Ectodermal cell (in vitro differentiated cells): Measurements from ENCODE around the gene TSPAN4.

ENCODE experiments used
- H3K27ac ChIP-seq: 2 replicates; pipeline ENCODE4 v1.7.0; 2013; ENCODE audit warnings: mild to moderate bottlenecking, low read depth, low read length; ENCODE audit not compliant: insufficient read depth, poor library complexity, severe bottlenecking
- H3K27me3 ChIP-seq: 2 replicates; pipeline ENCODE4 v1.7.0; 2013; ENCODE audit warnings: mild to moderate bottlenecking, low read length; ENCODE audit not compliant: insufficient read depth, control insufficient read depth, poor library complexity, severe bottlenecking
- H3K36me3 ChIP-seq: one replicate; pipeline ENCODE4 v1.7.0; 2013; ENCODE audit warnings: low read length; ENCODE audit not compliant: control insufficient read depth, insufficient read depth
- H3K4me1 ChIP-seq: one replicate; pipeline ENCODE4 v1.7.0; 2013; ENCODE audit warnings: low read length; ENCODE audit not compliant: control insufficient read depth, insufficient read depth
- H3K4me3 ChIP-seq: 2 replicates; pipeline ENCODE4 v1.7.0; 2013; ENCODE audit warnings: low read depth, low read length, control low read depth; ENCODE audit not compliant: insufficient read depth
- H3K9me3 ChIP-seq: 2 replicates; pipeline ENCODE4 v1.7.0; 2013; ENCODE audit warnings: mild to moderate bottlenecking, low read length, moderate library complexity; ENCODE audit not compliant: control insufficient read depth
- WGBS, 2 experiments: methylation state at CpG; one replicate each; pipeline ENCODE4 v1.1.7; 2013; ENCODE audit warnings: missing lambda C conversion rate in 2 of 2; 5-methylcytosine and 5-hydroxymethylcytosine counted together

Gene TSPAN4

DNA sequence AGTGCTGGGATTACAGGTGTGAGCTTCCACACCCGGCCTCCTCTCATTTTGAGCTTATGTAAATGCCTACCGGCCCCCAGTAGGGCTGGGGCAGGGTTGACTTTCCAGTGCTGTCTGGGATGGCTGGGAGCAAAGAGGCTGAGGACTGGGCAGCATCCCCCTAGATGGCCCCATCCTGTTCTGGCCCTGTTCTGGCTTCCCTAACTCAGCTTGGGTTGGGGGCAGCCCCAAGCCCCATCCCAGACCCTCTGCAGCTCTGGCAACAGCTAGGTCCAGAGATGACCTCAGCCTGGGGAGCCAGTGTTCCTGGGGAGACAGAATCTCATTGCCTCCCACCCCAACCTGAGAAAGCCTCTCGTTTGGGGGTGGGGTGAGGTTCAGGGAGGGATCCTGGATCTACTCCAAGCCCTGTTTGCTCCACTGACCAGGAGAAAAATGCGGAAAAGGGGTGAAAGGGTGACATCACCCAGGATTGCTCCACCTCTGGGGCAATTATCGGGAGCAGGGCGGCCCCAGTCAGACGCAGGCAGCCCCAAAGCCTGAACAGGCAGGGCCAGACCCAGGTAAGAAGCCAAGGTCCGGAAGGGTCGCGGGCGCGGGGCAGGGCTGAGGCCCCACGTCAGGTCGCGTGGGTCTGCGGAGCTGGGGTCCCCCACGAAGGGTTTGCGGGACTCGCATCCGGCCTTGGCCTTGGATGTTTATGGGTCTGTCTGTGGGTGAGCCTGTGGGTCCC lies 24.1 kb upstream of the TSPAN4 start, which contains the start of gene PNPLA2:
Gene PNPLA2 (plus strand): TSS at position 519 of the 733 bp plus-strand sequence. CDS start 805 bp downstream, outside the sequence.
- Histone ChIP-seq H3K27ac (no peak within 1 kb of the TSS), H3K4me3 (peak within 1 kb of the TSS; percentile 58), H3K9me3 (no peaks in the 10 kb centered on the region), H3K27me3 (no peaks in the 10 kb centered on the region), H3K36me3 (peaks cover 4% of the 10 kb centered on the region), H3K4me1 (peaks cover 12% of the 10 kb centered on the region)
- 67 to 68% methylated on average over 20 of the region's 20 CpGs for WGBS, 2 experiments

DNA sequence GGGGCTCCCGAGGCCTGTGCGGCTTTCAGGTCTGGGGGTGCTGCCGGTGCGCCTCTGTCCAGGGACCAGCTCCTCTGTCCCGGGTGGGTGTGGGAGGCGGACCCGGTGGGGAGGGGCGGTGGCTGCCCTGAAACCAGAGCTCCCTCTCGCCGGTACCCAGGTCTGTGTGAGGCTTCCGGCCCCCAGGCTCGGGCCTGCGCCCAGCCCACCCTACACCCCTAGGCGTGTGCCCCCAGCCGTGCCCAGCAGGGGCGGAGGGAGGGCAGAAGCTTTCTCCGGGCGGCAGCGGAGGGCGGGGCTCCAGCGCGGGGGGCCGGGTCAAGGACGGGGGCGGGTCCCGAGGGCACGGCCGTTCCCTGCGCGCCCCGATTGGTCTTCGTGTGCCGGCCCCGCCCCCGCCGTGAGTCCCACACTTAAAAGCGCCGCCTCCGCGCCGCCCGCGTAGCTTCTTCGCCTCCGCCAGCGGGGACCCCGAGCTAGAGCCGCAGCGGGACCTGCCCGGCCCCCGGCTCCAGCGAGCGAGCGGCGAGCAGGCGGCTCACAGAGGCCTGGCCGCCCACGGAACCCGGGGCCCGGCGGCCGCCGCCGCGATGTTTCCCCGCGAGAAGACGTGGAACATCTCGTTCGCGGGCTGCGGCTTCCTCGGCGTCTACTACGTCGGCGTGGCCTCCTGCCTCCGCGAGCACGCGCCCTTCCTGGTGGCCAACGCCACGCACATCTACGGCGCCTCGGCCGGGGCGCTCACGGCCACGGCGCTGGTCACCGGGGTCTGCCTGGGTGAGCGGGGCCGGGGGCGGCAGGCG lies 23.3 kb upstream of the TSPAN4 start:
- Histone ChIP-seq H3K9me3 (no peaks in the 10 kb centered on the region), H3K27ac (no peak overlapping the region), H3K27me3 (no peaks in the 10 kb centered on the region), H3K4me3 (peak overlapping the region; percentile 58), H3K4me1 (peaks cover 12% of the 10 kb centered on the region), H3K36me3 (peaks cover 4% of the 10 kb centered on the region)
- 3% methylated on average over 96 of the region's 96 CpGs for WGBS, 2 experiments

DNA sequence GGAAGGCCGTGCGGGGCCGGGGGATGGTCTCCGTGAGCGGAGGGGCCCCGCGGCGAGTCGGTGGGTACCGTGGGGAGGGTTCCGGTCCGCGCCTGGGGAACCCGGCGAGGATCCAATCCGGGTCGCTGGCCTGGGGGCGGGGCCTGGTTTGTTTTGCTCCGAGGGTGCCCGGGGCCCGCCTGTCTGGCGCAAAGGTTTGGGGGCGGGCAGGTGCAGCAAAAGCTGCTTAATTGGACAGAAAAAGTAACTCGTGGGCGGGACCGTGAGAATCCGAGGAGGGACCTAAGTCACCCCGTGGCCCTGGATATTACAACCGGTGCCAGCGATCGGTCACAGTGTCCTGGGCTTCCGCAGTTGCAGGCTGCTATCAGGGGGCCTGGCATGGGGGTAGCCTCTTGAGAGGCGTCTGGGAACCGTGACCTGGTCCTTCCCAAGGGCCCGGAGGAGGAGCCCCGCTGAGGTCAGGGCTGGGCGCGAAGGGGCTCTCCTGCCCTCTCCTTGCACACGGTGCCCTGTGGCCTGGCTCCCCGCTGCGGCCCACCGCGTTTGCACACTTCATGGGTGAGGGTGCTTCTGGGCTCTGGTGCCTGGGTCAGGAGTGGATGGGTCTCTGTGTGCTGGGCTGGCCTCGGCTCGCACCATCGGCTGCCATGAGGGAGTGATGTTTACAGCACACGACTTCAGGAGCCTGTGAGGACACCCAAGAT lies 22.6 kb upstream of the TSPAN4 start:
- peaks cover 12% of the 10 kb centered on the region for H3K4me1 ChIP-seq

DNA sequence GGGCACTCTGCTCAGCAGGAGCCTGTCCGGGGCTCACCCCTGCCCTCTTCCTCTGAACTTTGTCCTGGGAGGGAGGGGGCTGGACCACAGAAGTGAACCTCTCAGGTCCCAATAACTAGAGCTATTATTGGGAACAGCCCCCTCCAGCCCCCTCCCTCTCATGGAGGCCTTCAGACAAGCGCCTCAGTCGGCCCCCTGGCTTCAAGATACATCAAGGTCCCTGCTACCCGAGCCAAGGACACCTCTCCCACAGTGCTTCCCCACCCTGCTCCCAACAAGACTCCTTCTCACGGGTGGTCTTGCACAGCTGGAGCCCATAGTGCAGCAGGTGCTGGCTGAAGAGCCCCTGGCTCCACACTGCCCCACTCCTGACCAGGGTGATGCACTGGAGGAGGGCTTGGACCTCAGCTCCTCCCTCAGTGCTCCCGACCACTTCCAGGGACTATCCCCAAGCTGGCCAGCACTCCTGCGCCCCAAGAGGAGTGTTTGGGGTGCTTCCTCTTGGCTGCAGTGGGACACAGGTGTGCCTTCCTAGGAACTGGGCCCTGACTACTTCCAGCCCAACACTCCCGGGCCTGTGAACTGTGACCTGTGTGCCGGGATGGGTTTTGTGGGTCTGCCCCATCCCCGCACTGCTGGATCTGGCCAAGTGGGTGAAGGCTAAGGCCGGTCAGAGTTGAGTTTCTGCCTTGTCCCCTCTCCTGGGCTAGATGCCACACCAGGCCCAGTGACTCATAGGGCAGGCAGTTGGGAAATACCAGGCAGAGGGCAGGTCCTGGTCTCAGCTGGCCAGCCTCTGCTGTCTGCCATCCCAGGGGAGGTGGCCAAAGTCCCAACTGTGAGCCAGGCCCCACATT lies 21.8 kb upstream of the TSPAN4 start:
- peaks cover 12% of the 10 kb centered on the region for H3K4me1 ChIP-seq
- peak overlapping the region; percentile 58 for H3K4me3 ChIP-seq
- 88% methylated on average over 11 of the region's 11 CpGs for WGBS, 2 experiments

More for the DNA sequence above, 22.6 kb upstream of the TSPAN4 start:
- H3K4me3 ChIP-seq: peak overlapping the region; percentile 58
- no peaks in the 10 kb centered on the region for H3K27me3 ChIP-seq
- WGBS, 2 experiments: 12 to 13% methylated on average over 47 of the region's 47 CpGs
- no peaks in the 10 kb centered on the region for H3K9me3 ChIP-seq
- no peak overlapping the region for H3K27ac ChIP-seq
- H3K36me3 ChIP-seq: peaks cover 9% of the 10 kb centered on the region

DNA sequence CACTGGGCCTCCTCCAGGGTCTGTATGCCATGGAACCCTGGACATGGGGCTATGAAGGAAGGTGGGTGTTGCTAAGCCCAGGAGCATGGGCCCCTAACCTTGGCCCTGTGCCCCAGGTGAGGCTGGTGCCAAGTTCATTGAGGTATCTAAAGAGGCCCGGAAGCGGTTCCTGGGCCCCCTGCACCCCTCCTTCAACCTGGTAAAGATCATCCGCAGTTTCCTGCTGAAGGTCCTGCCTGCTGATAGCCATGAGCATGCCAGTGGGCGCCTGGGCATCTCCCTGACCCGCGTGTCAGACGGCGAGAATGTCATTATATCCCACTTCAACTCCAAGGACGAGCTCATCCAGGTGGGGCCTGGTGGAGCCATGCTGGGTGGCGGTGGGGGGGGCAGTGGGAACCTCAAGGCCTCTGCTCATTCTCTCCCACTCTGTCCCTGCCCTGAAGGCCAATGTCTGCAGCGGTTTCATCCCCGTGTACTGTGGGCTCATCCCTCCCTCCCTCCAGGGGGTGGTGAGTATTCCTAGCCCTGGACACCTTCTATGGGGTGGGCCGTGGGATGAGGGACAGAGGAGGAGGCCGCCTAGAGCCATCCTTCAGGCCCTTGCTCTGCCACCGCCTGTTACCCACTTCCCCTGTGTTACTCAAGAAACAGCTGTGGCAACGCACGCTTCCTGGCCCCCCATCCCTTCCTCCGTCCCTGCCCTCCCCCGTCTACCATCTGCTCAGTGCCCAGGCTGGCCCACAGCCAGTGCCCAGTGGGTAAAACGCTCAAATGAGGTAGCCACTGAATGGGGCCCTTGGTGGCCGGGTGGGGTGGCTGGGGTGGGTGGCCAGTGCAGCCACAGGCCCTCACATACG lies 20.9 kb upstream of the TSPAN4 start:
- Histone ChIP-seq H3K36me3 (peaks cover 9% of the 10 kb centered on the region), H3K27ac (no peak overlapping the region), H3K9me3 (no peaks in the 10 kb centered on the region), H3K27me3 (peaks cover 13% of the 10 kb centered on the region), H3K4me3 (no peak overlapping the region), H3K4me1 (peaks cover 12% of the 10 kb centered on the region)
- WGBS, 2 experiments: 94% methylated on average over 22 of the region's 22 CpGs

More for the DNA sequence above, 21.8 kb upstream of the TSPAN4 start:
- Histone ChIP-seq H3K27me3 (peaks cover 5% of the 10 kb centered on the region), H3K27ac (no peak overlapping the region), H3K9me3 (no peaks in the 10 kb centered on the region), H3K36me3 (peaks cover 9% of the 10 kb centered on the region)

DNA sequence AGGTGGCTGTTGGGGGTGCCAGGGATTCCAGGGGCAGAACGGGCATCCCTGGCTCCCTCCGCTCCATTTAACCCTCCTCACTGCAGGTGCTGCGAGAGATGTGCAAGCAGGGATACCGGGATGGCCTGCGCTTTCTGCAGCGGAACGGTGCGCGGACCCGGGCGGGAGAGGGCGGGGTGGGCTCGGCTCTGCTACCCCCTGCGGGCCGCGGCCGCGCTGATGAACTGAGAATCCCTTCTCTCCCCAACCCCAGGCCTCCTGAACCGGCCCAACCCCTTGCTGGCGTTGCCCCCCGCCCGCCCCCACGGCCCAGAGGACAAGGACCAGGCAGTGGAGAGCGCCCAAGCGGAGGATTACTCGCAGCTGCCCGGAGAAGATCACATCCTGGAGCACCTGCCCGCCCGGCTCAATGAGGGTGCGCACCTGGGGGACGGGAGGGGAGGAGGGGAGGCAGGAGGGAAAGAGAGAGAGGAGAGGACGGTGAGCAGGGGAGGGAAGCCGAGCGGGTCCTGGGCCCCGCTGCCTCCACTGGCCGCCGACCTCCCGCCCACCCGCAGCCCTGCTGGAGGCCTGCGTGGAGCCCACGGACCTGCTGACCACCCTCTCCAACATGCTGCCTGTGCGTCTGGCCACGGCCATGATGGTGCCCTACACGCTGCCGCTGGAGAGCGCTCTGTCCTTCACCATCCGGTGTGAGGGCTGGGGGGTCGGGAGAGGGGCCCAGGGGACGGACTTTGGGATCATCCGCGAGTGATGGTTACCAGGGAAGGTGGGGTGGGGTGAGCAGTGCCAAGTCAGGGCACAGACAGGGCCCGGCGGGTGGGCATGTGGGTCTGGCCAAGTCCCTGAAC lies 19.0 kb upstream of the TSPAN4 start:
- Histone ChIP-seq H3K4me3 (no peak overlapping the region), H3K27me3 (peaks cover 32% of the 10 kb centered on the region), H3K27ac (no peak overlapping the region), H3K36me3 (peaks cover 9% of the 10 kb centered on the region), H3K9me3 (no peaks in the 10 kb centered on the region), H3K4me1 (peaks cover 28% of the 10 kb centered on the region)
- 93% methylated on average over 53 of the region's 53 CpGs for WGBS, 2 experiments

DNA sequence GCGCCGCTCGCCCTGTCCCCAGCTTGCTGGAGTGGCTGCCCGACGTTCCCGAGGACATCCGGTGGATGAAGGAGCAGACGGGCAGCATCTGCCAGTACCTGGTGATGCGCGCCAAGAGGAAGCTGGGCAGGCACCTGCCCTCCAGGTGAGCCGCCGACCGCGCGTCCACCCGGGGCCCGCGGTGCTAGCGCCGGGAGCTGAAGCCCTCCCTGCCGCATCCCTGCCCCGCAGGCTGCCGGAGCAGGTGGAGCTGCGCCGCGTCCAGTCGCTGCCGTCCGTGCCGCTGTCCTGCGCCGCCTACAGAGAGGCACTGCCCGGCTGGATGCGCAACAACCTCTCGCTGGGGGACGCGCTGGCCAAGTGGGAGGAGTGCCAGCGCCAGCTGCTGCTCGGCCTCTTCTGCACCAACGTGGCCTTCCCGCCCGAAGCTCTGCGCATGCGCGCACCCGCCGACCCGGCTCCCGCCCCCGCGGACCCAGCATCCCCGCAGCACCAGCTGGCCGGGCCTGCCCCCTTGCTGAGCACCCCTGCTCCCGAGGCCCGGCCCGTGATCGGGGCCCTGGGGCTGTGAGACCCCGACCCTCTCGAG lies 18.3 kb upstream of the TSPAN4 start:
- H3K9me3 ChIP-seq: no peaks in the 10 kb centered on the region
- H3K36me3 ChIP-seq: peaks cover 9% of the 10 kb centered on the region
- no peak overlapping the region for H3K27ac ChIP-seq
- peaks cover 40% of the 10 kb centered on the region for H3K27me3 ChIP-seq
- peaks cover 31% of the 10 kb centered on the region for H3K4me1 ChIP-seq
- H3K4me3 ChIP-seq: no peak overlapping the region
- WGBS, 2 experiments: 96 to 97% methylated on average over 59 of the region's 59 CpGs

DNA sequence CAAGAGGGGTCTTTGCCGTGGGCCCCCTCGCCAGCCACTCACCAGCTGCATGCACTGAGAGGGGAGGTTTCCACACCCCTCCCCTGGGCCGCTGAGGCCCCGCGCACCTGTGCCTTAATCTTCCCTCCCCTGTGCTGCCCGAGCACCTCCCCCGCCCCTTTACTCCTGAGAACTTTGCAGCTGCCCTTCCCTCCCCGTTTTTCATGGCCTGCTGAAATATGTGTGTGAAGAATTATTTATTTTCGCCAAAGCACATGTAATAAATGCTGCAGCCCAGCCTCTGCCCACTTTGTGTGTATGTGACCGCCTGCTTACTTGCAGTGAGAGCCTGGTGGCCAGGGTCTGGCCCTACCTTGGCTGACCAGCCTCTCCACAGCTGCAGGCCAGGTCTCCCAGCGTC lies 17.7 kb upstream of the TSPAN4 start:
- peaks cover 9% of the 10 kb centered on the region for H3K36me3 ChIP-seq
- peaks cover 36% of the 10 kb centered on the region for H3K4me1 ChIP-seq
- no peak overlapping the region for H3K27ac ChIP-seq
- 89 to 90% methylated on average over 10 to 11 of the region's 11 CpGs for WGBS, 2 experiments
- H3K9me3 ChIP-seq: no peaks in the 10 kb centered on the region
- peaks cover 45% of the 10 kb centered on the region for H3K27me3 ChIP-seq
- no peak overlapping the region for H3K4me3 ChIP-seq
